Peyer's patch (tissue), 4 donors: ENCODE measurements around the gene NEK8. TPM values are rescaled to one million over a fixed set of nuclear protein-coding genes. Genes with fewer than 3 reads are reported as not detected.
"Not testable (repeated sequence)": the region's sequence is repeated elsewhere in the genome, so short reads cannot be mapped to it uniquely, and the experiment has no call there.

Experiments used
- DNase-seq, 3 donors: peaks; one replicate each; pipeline ENCODE4 v3.0.0-alpha.2; 2017 to 2019
- H3K27ac ChIP-seq, 4 donors: fragments of 200-600 bp; sonication (generic); one replicate each; pipeline ENCODE4 v1.5.1; 2016 to 2019
- H3K27me3 ChIP-seq, 2 donors: fragments of 200-600 bp; sonication (generic); one replicate each; pipeline ENCODE4 v1.5.1; 2019
- H3K36me3 ChIP-seq, 3 donors: fragments of 200-600 bp; sonication (generic); one replicate each; pipeline ENCODE4 v1.5.1; 2016 to 2019
- H3K4me1 ChIP-seq, 4 donors: fragments of 200-600 bp; sonication (generic); one replicate each; pipeline ENCODE4 v1.5.1; 2016 to 2019
- H3K4me3 ChIP-seq, 4 donors: fragments of 200-600 bp; sonication (generic); 1 replicate in 3 of 4; 2 replicates in 1 of 4; pipeline ENCODE4 v1.5.1; 2016 to 2019; ENCODE audit warnings: mild to moderate bottlenecking in 1 of 4
- H3K9me3 ChIP-seq, 4 donors: fragments of 200-600 bp; sonication (generic); one replicate each; pipeline ENCODE4 v1.5.1; 2016 to 2019; ENCODE audit warnings: mild to moderate bottlenecking in 1 of 4
- CTCF ChIP-seq, 6 experiments: fragments of 450-650 bp in 4 of 6; fragments of 200-600 bp in 2 of 6; sonication (generic) in 1 of 6; IDR thresholded peaks; one replicate each; pipeline ENCODE4 v1.5.1; 2017 to 2019; ENCODE audit warnings: antibody characterized with exemption in 6 of 6, mild to moderate bottlenecking in 3 of 6, moderate library complexity in 1 of 6
- POLR2A ChIP-seq, 2 donors: fragments of 450-650 bp; IDR thresholded peaks; one replicate each; pipeline ENCODE4 v1.5.1; 2017; ENCODE audit warnings: antibody characterized with exemption in 2 of 2, mild to moderate bottlenecking in 2 of 2, moderate library complexity in 2 of 2
- total RNA-seq, 4 donors: library from RNA; depleted of rRNA; stranded (reverse); fragments of >200 nt; gene quantifications; one replicate each; pipeline ENCODE4 v1.1.0, GENCODE V29; 2016

The NEK8 gene
- total RNA-seq, 4 donors from 2014 or later, result 7.4 to 89.1 (median 14.0) TPM

- DNase-seq, result peak in 1 of 3 donors; percentile 48
- Histone ChIP-seq H3K4me3 (no peak overlapping the region), H3K27me3 (no peaks in the 10 kb centered on the region), H3K36me3 (no peaks in the 10 kb centered on the region), H3K27ac (peak overlapping the region in 3 of 4 donors; percentile 97 to 100 (median 99)), H3K4me1 (peaks cover 0 to 28% (median 8%) of the 10 kb centered on the region in 4 donors), H3K9me3 (no peaks in the 10 kb centered on the region)
- TF ChIP-seq CTCF (IDR thresholded peaks at IDR 0.05) (no peak), POLR2A (IDR thresholded peaks at IDR 0.05) (no peak)
Observed at GRCh38 chr17:28729950-28730330, 1.4 kb downstream of the NEK8 start.

GRCh38 chr17:28733346-28733745 is 4.8 kb downstream of the NEK8 start:
- Histone ChIP-seq H3K9me3 (no peaks in the 10 kb centered on the region), H3K4me3 (no peak overlapping the region), H3K4me1 (peaks cover 0 to 7% (median 5%) of the 10 kb centered on the region in 4 donors), H3K27ac (no peak overlapping the region), H3K36me3 (no peaks in the 10 kb centered on the region), H3K27me3 (no peaks in the 10 kb centered on the region)
- TF ChIP-seq POLR2A (IDR thresholded peaks at IDR 0.05), result no peak
- TF ChIP-seq CTCF (IDR thresholded peaks at IDR 0.05), result no peak
- DNase-seq, result no peak

- Histone ChIP-seq H3K27ac (peak overlapping the region in 1 of 4 donors; percentile 10), H3K4me1 (peaks cover 0 to 11% (median 3%) of the 10 kb centered on the region in 4 donors), H3K27me3 (no peaks in the 10 kb centered on the region), H3K36me3 (no peaks in the 10 kb centered on the region), H3K9me3 (no peaks in the 10 kb centered on the region), H3K4me3 (no peak overlapping the region)
- TF ChIP-seq POLR2A (IDR thresholded peaks at IDR 0.05) (no peak), CTCF (IDR thresholded peaks at IDR 0.05) (no peak)
- no peak for DNase-seq
Observed at GRCh38 chr17:28734712-28735241, 6.2 kb downstream of the NEK8 start.

GRCh38 chr17:28735242-28735722 is 6.7 kb downstream of the NEK8 start:
- Histone ChIP-seq H3K27ac (peak overlapping the region in 1 of 4 donors; percentile 10), H3K4me1 (peaks cover 0 to 13% (median 3%) of the 10 kb centered on the region in 4 donors), H3K4me3 (no peak overlapping the region), H3K27me3 (no peaks in the 10 kb centered on the region), H3K36me3 (no peaks in the 10 kb centered on the region), H3K9me3 (no peaks in the 10 kb centered on the region)
- TF ChIP-seq POLR2A (IDR thresholded peaks at IDR 0.05) (no peak), CTCF (IDR thresholded peaks at IDR 0.05) (no peak)
- DNase-seq, result no peak

- H3K9me3 ChIP-seq, H3K4me3 ChIP-seq, DNase-seq, H3K36me3 ChIP-seq, H3K27me3 ChIP-seq, H3K27ac ChIP-seq: not testable (repeated sequence)
- H3K4me1 ChIP-seq, result peaks cover 0 to 20% (median 5%) of the 10 kb centered on the region in 4 donors
Observed at GRCh38 chr17:28735913-28736769, 7.6 kb downstream of the NEK8 start.

- Histone ChIP-seq H3K27ac (peak overlapping the region in 1 of 4 donors; percentile 83), H3K27me3 (no peaks in the 10 kb centered on the region), H3K9me3 (no peaks in the 10 kb centered on the region), H3K4me1 (peaks cover 0 to 23% (median 9%) of the 10 kb centered on the region in 4 donors), H3K4me3 (peak overlapping the region in 1 of 4 donors; percentile 10), H3K36me3 (no peaks in the 10 kb centered on the region)
- TF ChIP-seq POLR2A (IDR thresholded peaks at IDR 0.05) (no peak), CTCF (IDR thresholded peaks at IDR 0.05) (no peak)
- no peak for DNase-seq
Observed at GRCh38 chr17:28737316-28737715, 8.7 kb downstream of the NEK8 start.
